Right lobe of liver (tissue), 6 donors: ENCODE measurements around the gene CMPK1. TPM values are rescaled to one million over a fixed set of nuclear protein-coding genes. Genes with fewer than 3 reads are reported as not detected.

Experiments used
- ATAC-seq, 4 donors: fragments of 200-7000 bp; cut with Tn5 transposase; one replicate each; pipeline ENCODE4 v1.9.1; 2020; ENCODE audit warnings: mild to moderate bottlenecking in 4 of 4, moderate library complexity in 4 of 4
- DNase-seq, 3 donors: peaks; one replicate each; pipeline ENCODE4 v3.0.0-alpha.2; 2020
- H3K27ac ChIP-seq, 3 donors: fragments of 200-600 bp; one replicate each; pipeline ENCODE4 v1.8.0; 2022
- H3K27me3 ChIP-seq, 2 donors: fragments of 200-600 bp; one replicate each; pipeline ENCODE4 v1.8.0; 2022
- H3K36me3 ChIP-seq, 4 donors: fragments of 200-600 bp; sonication (generic) in 1 of 4; one replicate each; pipeline versions ENCODE4 v1.5.1 to v1.8.0; 2017 to 2022; ENCODE audit warnings: control low read depth in 1 of 4
- H3K4me1 ChIP-seq, 4 donors: fragments of 200-600 bp; sonication (generic) in 1 of 4; one replicate each; pipeline versions ENCODE4 v1.5.1 to v1.8.0; 2017 to 2022; ENCODE audit warnings: control low read depth in 1 of 4
- H3K4me3 ChIP-seq, 3 donors: fragments of 200-600 bp; one replicate each; pipeline ENCODE4 v1.8.0; 2022
- H3K9me3 ChIP-seq, 4 donors: fragments of 200-600 bp; sonication (generic) in 1 of 4; one replicate each; pipeline versions ENCODE4 v1.5.1 to v1.8.0; 2017 to 2022; ENCODE audit warnings: control low read depth in 1 of 4
- POLR2A ChIP-seq: fragments of 450-650 bp; IDR thresholded peaks from one replicate; pipeline ENCODE4 v1.6.1; 2017; ENCODE audit warnings: antibody characterized with exemption, mild to moderate bottlenecking
- WGBS: methylation state at CpG from one replicate; pipeline ENCODE4 v1.1.6; 2018; ENCODE audit warnings: low coverage, low lambda C conversion rate; ENCODE audit not compliant: insufficient coverage; ENCODE audit errors: missing lambda C conversion rate; 5-methylcytosine and 5-hydroxymethylcytosine counted together
- intact Hi-C, 2 donors: fragments of 100-400 bp; cut with DNase I; formaldehyde crosslinking; loops; one replicate each; pipeline versions ENCODE4 v1.11.2 to v1.14.1; 2022
- total RNA-seq, 6 experiments: library from RNA; depleted of rRNA in 2 of 6; stranded (reverse); fragments of >200 nt in 2 of 6; fragmentation: NEBNext Ultra II Directional in 3 of 6; extraction: Animal tissue kit (Norgen Biotek cat#: 25700) in 3 of 6; gene quantifications; one replicate each; pipeline versions ENCODE4 v1.1.0 to v1.2.4, GENCODE V29; 2016 to 2023
- TF ChIP-seq, protein P1 (sequence below), 4 donors: fragments of 200-600 bp in 3 of 4; fragments of 450-650 bp in 1 of 4; IDR thresholded peaks; one replicate each; pipeline versions ENCODE4 v1.5.1 to v1.8.0; 2016 to 2022; ENCODE audit warnings: antibody characterized with exemption in 4 of 4, mild to moderate bottlenecking in 2 of 4
- donor health status: DM: no; HTN: yes; CAD: no.
- donor health status: DM: no; HTN: no; CAD: no.
- donor health status: DM: no; HTN: no; CAD: no.
- donor health status: DM: no; HTN: yes; CAD: no.
- donor health status: DM: no; HTN: yes; CAD: no.

Gene CMPK1
- total RNA-seq, 6 experiments from 2014 or later: 101 to 160 (median 133) TPM

- 40% methylated on average over 8 of the region's 10 CpGs for WGBS
- no peaks in the 10 kb centered on the region for H3K4me1 ChIP-seq
- H3K27me3 ChIP-seq: no peaks in the 10 kb centered on the region
- no peaks in the 10 kb centered on the region for H3K36me3 ChIP-seq
- DNase-seq: no peak
- intact Hi-C loops: no loop called here
- H3K4me3 ChIP-seq: no peak overlapping the region
- no peak overlapping the region for H3K27ac ChIP-seq
- peak in 3 of 4 donors; percentile 13 to 42 (median 37) for ATAC-seq
- H3K9me3 ChIP-seq: no peaks in the 10 kb centered on the region
- TF ChIP-seq, protein P1, sequence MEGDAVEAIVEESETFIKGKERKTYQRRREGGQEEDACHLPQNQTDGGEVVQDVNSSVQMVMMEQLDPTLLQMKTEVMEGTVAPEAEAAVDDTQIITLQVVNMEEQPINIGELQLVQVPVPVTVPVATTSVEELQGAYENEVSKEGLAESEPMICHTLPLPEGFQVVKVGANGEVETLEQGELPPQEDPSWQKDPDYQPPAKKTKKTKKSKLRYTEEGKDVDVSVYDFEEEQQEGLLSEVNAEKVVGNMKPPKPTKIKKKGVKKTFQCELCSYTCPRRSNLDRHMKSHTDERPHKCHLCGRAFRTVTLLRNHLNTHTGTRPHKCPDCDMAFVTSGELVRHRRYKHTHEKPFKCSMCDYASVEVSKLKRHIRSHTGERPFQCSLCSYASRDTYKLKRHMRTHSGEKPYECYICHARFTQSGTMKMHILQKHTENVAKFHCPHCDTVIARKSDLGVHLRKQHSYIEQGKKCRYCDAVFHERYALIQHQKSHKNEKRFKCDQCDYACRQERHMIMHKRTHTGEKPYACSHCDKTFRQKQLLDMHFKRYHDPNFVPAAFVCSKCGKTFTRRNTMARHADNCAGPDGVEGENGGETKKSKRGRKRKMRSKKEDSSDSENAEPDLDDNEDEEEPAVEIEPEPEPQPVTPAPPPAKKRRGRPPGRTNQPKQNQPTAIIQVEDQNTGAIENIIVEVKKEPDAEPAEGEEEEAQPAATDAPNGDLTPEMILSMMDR (IDR thresholded peaks at IDR 0.05): no peak
- TF ChIP-seq POLR2A: no peak
Observed at GRCh38 chr1:47388030-47388890, 54.7 kb downstream of the CMPK1 start.

GRCh38 chr1:47388891-47389238 lies 55.3 kb downstream of the CMPK1 start:
- intact Hi-C loops: no loop called here
- Histone ChIP-seq H3K4me3 (no peak overlapping the region), H3K27me3 (no peaks in the 10 kb centered on the region), H3K36me3 (no peaks in the 10 kb centered on the region), H3K9me3 (no peaks in the 10 kb centered on the region), H3K27ac (no peak overlapping the region), H3K4me1 (no peaks in the 10 kb centered on the region)
- TF ChIP-seq POLR2A: no peak
- TF ChIP-seq, protein P1 (IDR thresholded peaks at IDR 0.05): peak; percentile 69 to 79 (median 70)
- ATAC-seq (peak; percentile 90 to 95 (median 92)), DNase-seq (peak in 2 of 3 donors; percentile 53 to 68)
- 82% methylated on average over 1 of the region's 3 CpGs for WGBS

- H3K4me3 ChIP-seq: no peak overlapping the region
- H3K9me3 ChIP-seq: no peaks in the 10 kb centered on the region
- H3K36me3 ChIP-seq: no peaks in the 10 kb centered on the region
- ATAC-seq (peak in 3 of 4 donors; percentile 8 to 57 (median 40)), DNase-seq (no peak)
- no peak for TF ChIP-seq POLR2A
- TF ChIP-seq, protein P1 (IDR thresholded peaks at IDR 0.05): no peak
- no peak overlapping the region for H3K27ac ChIP-seq
- 44% methylated on average over 2 of the region's 2 CpGs for WGBS
- intact Hi-C loops: no loop called here
- H3K27me3 ChIP-seq: no peaks in the 10 kb centered on the region
- H3K4me1 ChIP-seq: no peaks in the 10 kb centered on the region
Observed at GRCh38 chr1:47389731-47390130, 56.1 kb downstream of the CMPK1 start.

- H3K4me3 ChIP-seq: no peak overlapping the region
- ATAC-seq (no peak), DNase-seq (no peak)
- H3K4me1 ChIP-seq: no peaks in the 10 kb centered on the region
- intact Hi-C loops: no loop called here
- no peaks in the 10 kb centered on the region for H3K9me3 ChIP-seq
- 40% methylated on average over 2 of the region's 2 CpGs for WGBS
- TF ChIP-seq POLR2A: no peak
- TF ChIP-seq, protein P1 (IDR thresholded peaks at IDR 0.05): no peak
- no peak overlapping the region for H3K27ac ChIP-seq
- no peaks in the 10 kb centered on the region for H3K36me3 ChIP-seq
- H3K27me3 ChIP-seq: no peaks in the 10 kb centered on the region
Observed at GRCh38 chr1:47390843-47391242, 57.3 kb downstream of the CMPK1 start.
